Tibial artery (tissue), 4 donors: Measurements from ENCODE around the gene SERPINA4.

Source experiments
- DNase-seq, 2 donors: peaks; one replicate each; pipeline ENCODE4 v3.0.0-alpha.2; 2019
- H3K27ac ChIP-seq, 2 donors: fragments of 200-600 bp; sonication (generic) in 1 of 2; 1 replicate in 1 of 2; 2 replicates in 1 of 2; pipeline ENCODE4 v1.5.1; 2018 to 2019; ENCODE audit warnings: mild to moderate bottlenecking in 1 of 2
- H3K27me3 ChIP-seq, 2 donors: fragments of 200-600 bp; sonication (generic) in 1 of 2; one replicate each; pipeline versions ENCODE4 v1.5.1 to v1.6.0; 2016 to 2019
- H3K36me3 ChIP-seq, 3 donors: fragments of 200-600 bp; sonication (generic) in 2 of 3; one replicate each; pipeline ENCODE4 v1.5.1; 2016 to 2019; ENCODE audit warnings: mild to moderate bottlenecking in 2 of 3
- H3K4me1 ChIP-seq, 4 donors: fragments of 200-600 bp; sonication (generic) in 2 of 4; 1 replicate in 3 of 4; 2 replicates in 1 of 4; pipeline ENCODE4 v1.5.1; 2016 to 2019
- H3K4me3 ChIP-seq, 2 donors: fragments of 200-600 bp; sonication (generic) in 1 of 2; 1 replicate in 1 of 2; 2 replicates in 1 of 2; pipeline ENCODE4 v1.5.1; 2018 to 2019; ENCODE audit warnings: mild to moderate bottlenecking in 2 of 2
- H3K9me3 ChIP-seq, 3 donors: fragments of 200-600 bp; sonication (generic) in 1 of 3; one replicate each; pipeline ENCODE4 v1.5.1; 2016 to 2019
- CTCF ChIP-seq, 2 experiments: fragments of 200-600 bp in 1 of 2; fragments of 450-650 bp in 1 of 2; IDR thresholded peaks; one replicate each; pipeline ENCODE4 v1.5.1; 2017 to 2019; ENCODE audit warnings: antibody characterized with exemption in 2 of 2, mild to moderate bottlenecking in 1 of 2, moderate library complexity in 1 of 2
- intact Hi-C: fragments of 100-400 bp; cut with DNase I; formaldehyde crosslinking; loops from one replicate; pipeline ENCODE4 v1.15.0; 2023; ENCODE audit warnings: low total_unique reads

The SERPINA4 gene

GRCh38 chr14:94617988-94618822 lies 57.0 kb downstream of the SERPINA4 start:
- no peak for DNase-seq
- Histone ChIP-seq H3K36me3 (peaks cover 0 to 55% (median 28%) of the 10 kb centered on the region in 3 donors), H3K27ac (no peak overlapping the region), H3K9me3 (peaks cover 0 to 26% (median 24%) of the 10 kb centered on the region in 3 donors), H3K4me3 (no peak overlapping the region), H3K4me1 (peaks cover 0 to 4% (median 0%) of the 10 kb centered on the region in 4 donors), H3K27me3 (peaks cover 0 to 3% of the 10 kb centered on the region in 2 donors)
- intact Hi-C loops, result no loop called here
- no peak for TF ChIP-seq CTCF (IDR thresholded peaks at IDR 0.05)

- peaks cover 0 to 13% of the 10 kb centered on the region in 2 donors for H3K27me3 ChIP-seq
- no peak for DNase-seq
- H3K4me3 ChIP-seq, result no peak overlapping the region
- intact Hi-C loops, result no loop called here
- TF ChIP-seq CTCF (IDR thresholded peaks at IDR 0.05), result no peak
- H3K4me1 ChIP-seq, result peaks cover 0 to 1% (median 0%) of the 10 kb centered on the region in 4 donors
- H3K36me3 ChIP-seq, result peaks cover 0 to 65% (median 28%) of the 10 kb centered on the region in 3 donors
- H3K9me3 ChIP-seq, result peaks cover 0 to 26% (median 24%) of the 10 kb centered on the region in 3 donors
- H3K27ac ChIP-seq, result no peak overlapping the region
Measured at GRCh38 chr14:94619297-94619696, 58.1 kb downstream of the SERPINA4 start.
